Endodermal cell (in vitro differentiated cells): ENCODE measurements around the gene GHRH. TPM values are rescaled to one million over a fixed set of nuclear protein-coding genes. Genes with fewer than 3 reads are reported as not detected.
A peak's percentile ranks its signal among the peaks of the same experiment; 100 is the strongest.

Source experiments
- DNase-seq: peaks from one replicate; pipeline ENCODE4 v3.0.0-alpha.2; 2017
- H3K27ac ChIP-seq: 2 replicates; pipeline ENCODE4 v1.5.1; 2013; ENCODE audit warnings: mild to moderate bottlenecking, low read depth, low read length, moderate library complexity
- H3K27me3 ChIP-seq: 2 replicates; pipeline ENCODE4 v1.6.1; 2013; ENCODE audit warnings: mild to moderate bottlenecking, low read length, moderate library complexity; ENCODE audit not compliant: insufficient read depth, control insufficient read depth, poor library complexity, severe bottlenecking
- H3K36me3 ChIP-seq: 2 replicates; pipeline ENCODE4 v1.7.0; 2013; ENCODE audit warnings: mild to moderate bottlenecking, low read length, moderate library complexity; ENCODE audit not compliant: control insufficient read depth, insufficient read depth
- H3K4me1 ChIP-seq: one replicate; pipeline ENCODE4 v1.7.0; 2013; ENCODE audit warnings: low read length; ENCODE audit not compliant: control insufficient read depth, insufficient read depth
- H3K4me3 ChIP-seq: 2 replicates; pipeline ENCODE4 v1.5.1; 2013; ENCODE audit warnings: mild to moderate bottlenecking, low read length, moderate library complexity
- H3K9ac ChIP-seq: 2 replicates; pipeline ENCODE4 v1.6.1; 2013; ENCODE audit warnings: mild to moderate bottlenecking, low read length, moderate library complexity; ENCODE audit not compliant: poor library complexity, severe bottlenecking; ENCODE audit errors: extremely low read depth
- H3K9me3 ChIP-seq: 2 replicates; pipeline ENCODE4 v1.6.1; 2013; ENCODE audit warnings: mild to moderate bottlenecking, low read length, moderate library complexity; ENCODE audit not compliant: control insufficient read depth
- H3K27ac Mint-ChIP-seq: 2 replicates; pipeline ENCODE4 v1.8.0; 2020; ENCODE audit warnings: mixed read lengths
- H3K27me3 Mint-ChIP-seq: 2 replicates; pipeline ENCODE4 v1.8.0; 2021; ENCODE audit warnings: mild to moderate bottlenecking, mixed read lengths; ENCODE audit not compliant: insufficient read depth
- H3K36me3 Mint-ChIP-seq: 2 replicates; pipeline ENCODE4 v1.8.0; 2020; ENCODE audit warnings: low read depth, mixed read lengths
- H3K4me1 Mint-ChIP-seq: 2 replicates; pipeline ENCODE4 v1.8.0; 2020; ENCODE audit warnings: mixed read lengths
- H3K4me3 Mint-ChIP-seq: 2 replicates; pipeline ENCODE4 v1.8.0; 2020; ENCODE audit warnings: mild to moderate bottlenecking, moderate library complexity, mixed read lengths
- H3K9me3 Mint-ChIP-seq: 2 replicates; pipeline ENCODE4 v1.8.0; 2020; ENCODE audit warnings: mild to moderate bottlenecking, mixed read lengths
- CTCF ChIP-seq: fragments of 200-600 bp; sonication (generic); conservative IDR thresholded peaks from 2 replicates; pipeline ENCODE4 v1.5.0; 2021; ENCODE audit warnings: antibody characterized with exemption, mild to moderate bottlenecking
- WGBS, 2 experiments: methylation state at CpG; one replicate each; pipeline versions ENCODE4 v1.1.5 to v1.1.7; 2013; ENCODE audit warnings: missing lambda C conversion rate in 2 of 2, mixed read lengths in 1 of 2; ENCODE audit not compliant: insufficient coverage in 1 of 2, insufficient read length in 1 of 2; 5-methylcytosine and 5-hydroxymethylcytosine counted together
- total RNA-seq, 2 donors: library from RNA; stranded (reverse); fragmentation: NEBNext Ultra II Directional in 1 of 2; extraction: Animal tissue kit (Norgen Biotek cat#: 25700) in 1 of 2; gene quantifications; 2 replicates in 1 of 2; 3 replicates in 1 of 2; pipeline ENCODE4 v1.2.1, GENCODE V29; 2021

The GHRH gene
- total RNA-seq, 2 donors from 2014 or later, result not detected

DNA sequence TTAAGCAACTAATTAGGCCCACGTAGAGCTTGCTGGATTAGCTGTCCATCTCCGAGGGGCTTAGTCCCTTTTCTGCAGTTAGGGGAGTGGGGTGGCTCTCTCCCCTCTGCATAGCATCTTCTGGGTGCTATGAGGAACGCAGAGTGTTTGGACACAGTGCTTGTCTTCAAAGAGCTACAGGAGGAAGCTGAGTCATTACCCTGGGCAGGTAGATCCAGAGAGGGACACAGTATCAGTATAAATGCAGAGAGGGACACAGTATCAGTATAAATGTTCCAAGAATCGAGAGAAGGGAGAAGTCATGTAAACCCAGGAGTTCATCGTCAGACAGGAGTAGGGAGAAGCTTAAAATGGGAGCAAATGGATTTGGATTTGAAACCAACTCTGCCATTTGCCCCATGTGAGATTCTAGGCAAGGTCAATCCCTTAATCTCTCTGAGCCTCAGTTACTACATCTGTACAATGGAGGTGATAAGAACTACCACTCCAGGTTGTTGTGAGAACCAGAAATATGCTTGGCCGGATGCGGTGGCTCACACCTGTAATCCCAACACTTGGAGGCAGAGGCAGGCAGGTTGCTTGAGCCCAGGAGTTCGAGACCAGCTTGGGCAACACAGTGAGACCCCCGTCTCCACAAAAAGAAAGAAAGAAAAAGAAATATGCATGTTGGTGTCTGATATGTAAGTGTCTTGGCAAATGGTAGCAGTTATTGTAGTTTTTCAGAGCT lies 5.5 kb upstream of the GHRH start:
- 90 to 93% methylated on average over 6 to 9 of the region's 9 CpGs for WGBS, 2 experiments
- no peak for TF ChIP-seq CTCF
- Mint-ChIP-seq H3K4me1 (peaks cover 7% of the 10 kb centered on the region), H3K4me3 (no peak overlapping the region), H3K9me3 (no peaks in the 10 kb centered on the region), H3K36me3 (no peaks in the 10 kb centered on the region), H3K27me3 (no peaks in the 10 kb centered on the region), H3K27ac (peak overlapping the region; percentile 18)
- peak overlapping the region; percentile 97 for H3K27ac ChIP-seq
- no peak for DNase-seq
- H3K36me3 ChIP-seq, result no peaks in the 10 kb centered on the region
- H3K9me3 ChIP-seq, result no peaks in the 10 kb centered on the region
- H3K27me3 ChIP-seq, result no peaks in the 10 kb centered on the region
- no peak overlapping the region for H3K9ac ChIP-seq
- no peaks in the 10 kb centered on the region for H3K4me1 ChIP-seq
- H3K4me3 ChIP-seq, result no peak overlapping the region

DNA sequence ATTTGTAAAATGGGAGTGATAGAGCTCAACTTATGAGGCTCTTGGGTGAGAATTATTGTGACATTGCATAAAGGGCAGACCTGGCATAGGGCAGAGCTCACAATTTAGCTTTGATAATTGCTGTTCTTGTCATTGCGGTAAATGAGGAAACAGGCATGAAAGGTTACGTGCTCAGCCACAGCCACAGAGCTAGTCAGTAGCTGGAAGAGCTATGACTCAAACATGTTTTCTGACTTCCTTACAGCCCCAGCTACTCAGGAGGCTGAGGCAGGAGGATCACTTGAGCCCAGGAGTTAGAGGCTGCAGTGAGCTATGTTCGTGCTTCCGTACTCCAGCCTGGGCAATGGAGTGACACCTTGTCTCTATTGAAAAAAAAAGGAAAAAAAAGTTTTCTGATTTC lies 3.5 kb upstream of the GHRH start:
- Histone ChIP-seq H3K9me3 (no peaks in the 10 kb centered on the region), H3K27ac (no peak overlapping the region), H3K27me3 (no peaks in the 10 kb centered on the region), H3K36me3 (no peaks in the 10 kb centered on the region), H3K9ac (no peak overlapping the region), H3K4me1 (no peaks in the 10 kb centered on the region), H3K4me3 (no peak overlapping the region)
- no peaks in the 10 kb centered on the region for H3K36me3 Mint-ChIP-seq
- H3K27ac Mint-ChIP-seq, result no peak overlapping the region
- H3K27me3 Mint-ChIP-seq, result no peaks in the 10 kb centered on the region
- no peak for DNase-seq
- H3K4me1 Mint-ChIP-seq, result peaks cover 7% of the 10 kb centered on the region
- H3K4me3 Mint-ChIP-seq, result no peak overlapping the region
- no peaks in the 10 kb centered on the region for H3K9me3 Mint-ChIP-seq
- no peak for TF ChIP-seq CTCF
- 97 to 99% methylated on average over 4 of the region's 4 CpGs for WGBS, 2 experiments

DNA sequence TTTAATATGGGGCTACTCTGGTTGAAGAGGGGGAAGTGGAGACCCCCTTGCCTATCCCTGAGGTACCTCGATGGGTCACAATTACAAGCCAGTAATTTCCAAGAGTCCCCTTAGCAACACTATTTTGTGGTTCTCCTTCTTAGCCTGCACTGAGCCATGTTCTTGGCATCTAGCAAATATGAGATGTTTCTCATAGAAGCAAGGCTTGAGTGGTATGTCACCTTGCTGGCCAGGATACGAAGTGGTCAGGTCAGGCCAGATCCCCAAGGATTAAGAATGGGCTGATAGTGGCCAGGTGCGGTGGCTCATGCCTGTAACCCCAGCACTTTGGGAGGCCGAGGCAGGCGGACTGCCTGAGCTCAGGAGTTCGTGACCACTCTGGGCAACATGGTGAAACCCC lies 2.1 kb upstream of the GHRH start:
- Histone ChIP-seq H3K27me3 (no peaks in the 10 kb centered on the region), H3K27ac (no peak overlapping the region), H3K9me3 (no peaks in the 10 kb centered on the region), H3K4me3 (no peak overlapping the region), H3K4me1 (no peaks in the 10 kb centered on the region), H3K9ac (no peak overlapping the region), H3K36me3 (no peaks in the 10 kb centered on the region)
- 94 to 97% methylated on average over 6 of the region's 6 CpGs for WGBS, 2 experiments
- no peak for TF ChIP-seq CTCF
- DNase-seq, result no peak
- peaks cover 10% of the 10 kb centered on the region for H3K4me1 Mint-ChIP-seq
- no peak overlapping the region for H3K4me3 Mint-ChIP-seq
- no peaks in the 10 kb centered on the region for H3K9me3 Mint-ChIP-seq
- H3K36me3 Mint-ChIP-seq, result no peaks in the 10 kb centered on the region
- H3K27me3 Mint-ChIP-seq, result no peaks in the 10 kb centered on the region
- H3K27ac Mint-ChIP-seq, result no peak overlapping the region
